H9 (cell line): ENCODE measurements around the gene HOXD8. TPM values are rescaled to one million over a fixed set of nuclear protein-coding genes. Genes with fewer than 3 reads are reported as not detected.
A peak's percentile ranks its signal among the peaks of the same experiment; 100 is the strongest.

Experiments used
- DNase-seq: peaks from one replicate; pipeline ENCODE4 v3.0.0-alpha.2; 2017
- H2AFZ ChIP-seq: one replicate; pipeline ENCODE4 v1.6.1; 2013; ENCODE audit warnings: mild to moderate bottlenecking, low read length, control low read depth, moderate library complexity
- H2AK5ac ChIP-seq: 2 replicates; pipeline ENCODE4 v1.6.1; 2013; ENCODE audit warnings: low read length, control low read depth, mixed read lengths; ENCODE audit not compliant: insufficient read length
- H2BK120ac ChIP-seq: one replicate; pipeline ENCODE4 v1.6.1; 2013; ENCODE audit warnings: low read depth, mild to moderate bottlenecking, low read length, control low read depth, inconsistent platforms; ENCODE audit not compliant: poor library complexity, severe bottlenecking
- H2BK12ac ChIP-seq: 2 replicates; pipeline ENCODE4 v1.6.1; 2013; ENCODE audit warnings: low read length, control low read depth, mixed read lengths, low read depth; ENCODE audit not compliant: insufficient read length
- H2BK15ac ChIP-seq: 2 replicates; pipeline ENCODE4 v1.6.1; 2013; ENCODE audit warnings: low read depth, low read length, control low read depth
- H2BK20ac ChIP-seq: one replicate; pipeline ENCODE4 v1.6.1; 2013; ENCODE audit warnings: low read depth, mild to moderate bottlenecking, low read length, control low read depth, inconsistent platforms; ENCODE audit not compliant: poor library complexity, severe bottlenecking
- H2BK5ac ChIP-seq: 2 replicates; pipeline ENCODE4 v1.6.1; 2013; ENCODE audit warnings: low read length, control low read depth, mixed read lengths; ENCODE audit not compliant: insufficient read length
- H3K14ac ChIP-seq: 2 replicates; pipeline ENCODE4 v1.6.1; 2013; ENCODE audit warnings: low read length, control low read depth; ENCODE audit not compliant: insufficient read depth
- H3K18ac ChIP-seq: 2 replicates; pipeline ENCODE4 v1.6.1; 2013; ENCODE audit warnings: low read depth, mild to moderate bottlenecking, mixed read lengths, low read length, control low read depth; ENCODE audit not compliant: insufficient read length
- H3K23ac ChIP-seq: 2 replicates; pipeline ENCODE4 v1.6.1; 2013; ENCODE audit warnings: low read length, control low read depth, mixed read lengths, low read depth; ENCODE audit not compliant: insufficient read length
- H3K23me2 ChIP-seq: 2 replicates; pipeline ENCODE4 v1.6.1; 2013; ENCODE audit warnings: low read depth, mild to moderate bottlenecking, mixed read lengths, low read length, control low read depth; ENCODE audit not compliant: insufficient read length, poor library complexity, severe bottlenecking
- H3K27ac ChIP-seq: 2 replicates; pipeline ENCODE4 v1.5.1; 2013; ENCODE audit warnings: low read length, control low read depth, mixed read lengths, low read depth; ENCODE audit not compliant: insufficient read length
- H3K27me3 ChIP-seq: 2 replicates; pipeline ENCODE4 v1.6.1; 2013; ENCODE audit warnings: low read length, control low read depth, inconsistent platforms; ENCODE audit not compliant: insufficient read depth
- H3K4ac ChIP-seq: 2 replicates; pipeline ENCODE4 v1.6.1; 2013; ENCODE audit warnings: low read depth, mild to moderate bottlenecking, control low read depth, inconsistent platforms, low read length, moderate library complexity
- H3K4me1 ChIP-seq: 2 replicates; pipeline ENCODE4 v1.6.1; 2013; ENCODE audit warnings: low read length, control low read depth, inconsistent platforms; ENCODE audit not compliant: insufficient read depth
- H3K4me2 ChIP-seq: 2 replicates; pipeline ENCODE4 v1.6.1; 2013; ENCODE audit warnings: low read length, control low read depth, mixed read lengths; ENCODE audit not compliant: insufficient read length, insufficient read depth
- H3K56ac ChIP-seq: 2 replicates; pipeline ENCODE4 v1.6.1; 2013; ENCODE audit warnings: low read depth, mild to moderate bottlenecking, mixed read lengths, low read length, control low read depth; ENCODE audit not compliant: insufficient read length
- H3K79me1 ChIP-seq: 2 replicates; pipeline ENCODE4 v1.6.1; 2013; ENCODE audit warnings: low read depth, mild to moderate bottlenecking, moderate library complexity, low read length, control low read depth, inconsistent platforms; ENCODE audit not compliant: insufficient read depth, poor library complexity, severe bottlenecking
- H3K79me2 ChIP-seq: 2 replicates; pipeline ENCODE4 v1.6.1; 2013; ENCODE audit warnings: low read length, control low read depth, inconsistent platforms; ENCODE audit not compliant: insufficient read depth
- H3K9ac ChIP-seq: 2 replicates; pipeline ENCODE4 v1.6.1; 2013; ENCODE audit warnings: low read length, control low read depth, mixed read lengths; ENCODE audit not compliant: insufficient read length; ENCODE audit errors: extremely low read depth
- H3K9me3 ChIP-seq: one replicate; pipeline ENCODE4 v1.6.1; 2013; ENCODE audit warnings: low read depth, low read length, inconsistent platforms; ENCODE audit not compliant: control insufficient read depth
- H3T11ph ChIP-seq: one replicate; pipeline ENCODE4 v1.6.1; 2013; ENCODE audit warnings: mild to moderate bottlenecking, low read length, control low read depth, inconsistent platforms
- H4K20me1 ChIP-seq: one replicate; pipeline ENCODE4 v1.6.1; 2013; ENCODE audit not compliant: control insufficient read depth, insufficient read length, insufficient read depth
- H4K5ac ChIP-seq: 2 replicates; pipeline ENCODE4 v1.6.1; 2013; ENCODE audit warnings: low read depth, mild to moderate bottlenecking, mixed read lengths, low read length, control low read depth; ENCODE audit not compliant: insufficient read length
- H4K8ac ChIP-seq: replicated peaks from 2 replicates; pipeline ENCODE4 v1.6.1; 2013; ENCODE audit warnings: low read length, control low read depth, mixed read lengths, low read depth; ENCODE audit not compliant: insufficient read length
- H4K91ac ChIP-seq: 2 replicates; pipeline ENCODE4 v1.6.1; 2013; ENCODE audit warnings: low read depth, mild to moderate bottlenecking, moderate library complexity, mixed read lengths, low read length, control low read depth; ENCODE audit not compliant: insufficient read length
- H3K27ac Mint-ChIP-seq, 3 experiments: 2 replicates in 2 of 3; 3 replicates in 1 of 3; pipeline ENCODE4 v1.8.0; 2020 to 2021; ENCODE audit warnings: mixed read lengths in 3 of 3, mild to moderate bottlenecking in 1 of 3, moderate library complexity in 1 of 3
- H3K27me3 Mint-ChIP-seq: 2 replicates; pipeline ENCODE4 v1.8.0; 2021; ENCODE audit warnings: low read depth, mild to moderate bottlenecking, moderate library complexity, mixed read lengths
- H3K36me3 Mint-ChIP-seq, 3 experiments: 2 replicates in 2 of 3; 3 replicates in 1 of 3; pipeline ENCODE4 v1.8.0; 2020 to 2021; ENCODE audit warnings: low read depth in 3 of 3, mixed read lengths in 3 of 3; ENCODE audit not compliant: insufficient read depth in 1 of 3
- H3K4me1 Mint-ChIP-seq, 2 experiments: 2 replicates each; pipeline ENCODE4 v1.8.0; 2020; ENCODE audit warnings: mixed read lengths in 2 of 2
- H3K4me3 Mint-ChIP-seq, 2 experiments: 2 replicates in 1 of 2; 3 replicates in 1 of 2; pipeline ENCODE4 v1.8.0; 2020 to 2021; ENCODE audit warnings: mild to moderate bottlenecking in 2 of 2, mixed read lengths in 2 of 2, moderate library complexity in 1 of 2
- H3K9me3 Mint-ChIP-seq, 2 experiments: 2 replicates in 1 of 2; 3 replicates in 1 of 2; pipeline ENCODE4 v1.8.0; 2020; ENCODE audit warnings: mild to moderate bottlenecking in 2 of 2, mixed read lengths in 2 of 2, moderate library complexity in 1 of 2
- WGBS: extraction: QIAGEN DNeasy Blood & Tissue Kit; methylation state at CpG from one replicate; pipeline ENCODE4 v1.1.7; 2013; ENCODE audit warnings: missing lambda C conversion rate, low lambda C conversion rate, mixed read lengths; ENCODE audit not compliant: insufficient read length; ENCODE audit errors: extremely low coverage; 5-methylcytosine and 5-hydroxymethylcytosine counted together
- total RNA-seq: library from RNA; stranded (reverse); gene quantifications from 2 replicates; pipeline ENCODE4 v1.2.1, GENCODE V29; 2021
- TF ChIP-seq, protein P1 (sequence below): fragments of 200-600 bp; sonication (generic); conservative IDR thresholded peaks from 3 replicates; pipeline ENCODE4 v1.8.0; 2021; ENCODE audit warnings: antibody characterized with exemption, mild to moderate bottlenecking

Gene HOXD8
- total RNA-seq, 1 experiment from 2014 or later: not detected

DNA sequence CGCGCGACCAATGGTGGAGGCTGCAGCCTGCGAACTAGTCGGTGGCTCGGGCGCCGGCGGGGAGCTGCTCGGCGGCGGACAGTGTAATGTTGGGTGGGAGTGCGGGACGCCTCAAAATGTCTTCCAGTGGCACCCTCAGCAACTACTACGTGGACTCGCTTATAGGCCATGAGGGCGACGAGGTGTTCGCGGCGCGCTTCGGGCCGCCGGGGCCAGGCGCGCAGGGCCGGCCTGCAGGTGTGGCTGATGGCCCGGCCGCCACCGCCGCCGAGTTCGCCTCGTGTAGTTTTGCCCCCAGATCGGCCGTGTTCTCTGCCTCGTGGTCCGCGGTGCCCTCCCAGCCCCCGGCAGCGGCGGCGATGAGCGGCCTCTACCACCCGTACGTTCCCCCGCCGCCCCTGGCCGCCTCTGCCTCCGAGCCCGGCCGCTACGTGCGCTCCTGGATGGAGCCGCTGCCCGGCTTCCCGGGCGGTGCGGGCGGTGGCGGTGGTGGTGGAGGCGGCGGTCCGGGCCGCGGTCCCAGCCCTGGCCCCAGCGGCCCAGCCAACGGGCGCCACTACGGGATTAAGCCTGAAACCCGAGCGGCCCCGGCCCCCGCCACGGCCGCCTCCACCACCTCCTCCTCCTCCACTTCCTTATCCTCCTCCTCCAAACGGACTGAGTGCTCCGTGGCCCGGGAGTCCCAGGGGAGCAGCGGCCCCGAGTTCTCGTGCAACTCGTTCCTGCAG, 6.7 kb upstream of the HOXD8 start, which contains the start of gene HOXD9:
Gene HOXD9 (plus strand): TSS at position 37 of the 728 bp plus-strand sequence. CDS start 50 bp downstream, at position 87.
- H4K20me1 ChIP-seq: peaks cover 2% of the 10 kb centered on the region
- H4K91ac ChIP-seq: no peak within 1 kb of the TSS
- H4K5ac ChIP-seq: no peak within 1 kb of the TSS
- H3K23me2 ChIP-seq: peaks cover 2% of the 10 kb centered on the region
- H3K27me3 ChIP-seq: peaks cover 95% of the 10 kb centered on the region
- Mint-ChIP-seq H3K27me3 (peaks cover 99% of the 10 kb centered on the region), H3K4me3 (peak within 1 kb of the TSS; percentile 45 to 77), H3K4me1 (peaks cover 0 to 8% of the 10 kb centered on the region in 2 experiments; a peak in 2 of 4 replicates), H3K36me3 (no peaks in the 10 kb centered on the region; a peak in 1 of 7 replicates), H3K9me3 (peaks cover 2 to 18% of the 10 kb centered on the region in 2 experiments), H3K27ac (no peak within 1 kb of the TSS)
- H3K4ac ChIP-seq: no peak within 1 kb of the TSS
- H2AFZ ChIP-seq: no peak within 1 kb of the TSS
- H4K8ac ChIP-seq: no peak within 1 kb of the TSS
- no peak within 1 kb of the TSS for H2BK15ac ChIP-seq
- no peak within 1 kb of the TSS for H2AK5ac ChIP-seq
- no peak within 1 kb of the TSS for H3K56ac ChIP-seq
- H3K4me2 ChIP-seq: no peak within 1 kb of the TSS
- no peak within 1 kb of the TSS for H2BK12ac ChIP-seq
- no peak within 1 kb of the TSS for H3T11ph ChIP-seq
- H2BK20ac ChIP-seq: no peak within 1 kb of the TSS
- H2BK120ac ChIP-seq: no peak within 1 kb of the TSS
- no peaks in the 10 kb centered on the region for H3K79me1 ChIP-seq
- no peak within 1 kb of the TSS for H3K27ac ChIP-seq
- TF ChIP-seq, protein P1, sequence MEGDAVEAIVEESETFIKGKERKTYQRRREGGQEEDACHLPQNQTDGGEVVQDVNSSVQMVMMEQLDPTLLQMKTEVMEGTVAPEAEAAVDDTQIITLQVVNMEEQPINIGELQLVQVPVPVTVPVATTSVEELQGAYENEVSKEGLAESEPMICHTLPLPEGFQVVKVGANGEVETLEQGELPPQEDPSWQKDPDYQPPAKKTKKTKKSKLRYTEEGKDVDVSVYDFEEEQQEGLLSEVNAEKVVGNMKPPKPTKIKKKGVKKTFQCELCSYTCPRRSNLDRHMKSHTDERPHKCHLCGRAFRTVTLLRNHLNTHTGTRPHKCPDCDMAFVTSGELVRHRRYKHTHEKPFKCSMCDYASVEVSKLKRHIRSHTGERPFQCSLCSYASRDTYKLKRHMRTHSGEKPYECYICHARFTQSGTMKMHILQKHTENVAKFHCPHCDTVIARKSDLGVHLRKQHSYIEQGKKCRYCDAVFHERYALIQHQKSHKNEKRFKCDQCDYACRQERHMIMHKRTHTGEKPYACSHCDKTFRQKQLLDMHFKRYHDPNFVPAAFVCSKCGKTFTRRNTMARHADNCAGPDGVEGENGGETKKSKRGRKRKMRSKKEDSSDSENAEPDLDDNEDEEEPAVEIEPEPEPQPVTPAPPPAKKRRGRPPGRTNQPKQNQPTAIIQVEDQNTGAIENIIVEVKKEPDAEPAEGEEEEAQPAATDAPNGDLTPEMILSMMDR: no peak
- DNase-seq: peak; percentile 67
- H3K9ac ChIP-seq: no peak within 1 kb of the TSS
- no CpG with 5 or more reads among the region's 84 CpGs for WGBS
- no peaks in the 10 kb centered on the region for H3K4me1 ChIP-seq
- H2BK5ac ChIP-seq: no peak within 1 kb of the TSS
- no peaks in the 10 kb centered on the region for H3K9me3 ChIP-seq
- no peak within 1 kb of the TSS for H3K14ac ChIP-seq
- H3K23ac ChIP-seq: no peak within 1 kb of the TSS
- no peak within 1 kb of the TSS for H3K18ac ChIP-seq
- H3K79me2 ChIP-seq: no peaks in the 10 kb centered on the region
